CD14-positive monocyte (primary cell): ENCODE results near the gene DCLRE1C. TPM values are rescaled to one million over a fixed set of nuclear protein-coding genes. Genes with fewer than 3 reads are reported as not detected.

Source experiments
- DNase-seq, 3 donors: peaks; one replicate each; pipeline ENCODE4 v3.0.0-alpha.2; 2011 to 2022
- H2AFZ ChIP-seq: 2 replicates; pipeline ENCODE4 v1.6.0; 2012; ENCODE audit warnings: mild to moderate bottlenecking, low read depth, low read length, inconsistent platforms; ENCODE audit not compliant: insufficient read depth, poor library complexity, severe bottlenecking
- H3K27ac ChIP-seq, 2 donors: 1 replicate in 1 of 2; 2 replicates in 1 of 2; pipeline ENCODE4 v1.5.1; 2012 to 2013; ENCODE audit warnings: low read length in 2 of 2, control low read depth in 1 of 2, inconsistent platforms in 1 of 2, low read depth in 1 of 2, mild to moderate bottlenecking in 1 of 2
- H3K27me3 ChIP-seq, 2 donors: one replicate each; pipeline versions ENCODE4 v1.6.0 to v1.6.1; 2011 to 2013; ENCODE audit warnings: low read length in 2 of 2; ENCODE audit not compliant: control insufficient read depth in 2 of 2, insufficient read depth in 2 of 2
- H3K36me3 ChIP-seq, 2 donors: replicated peaks in 1 of 2; 1 replicate in 1 of 2; 2 replicates in 1 of 2; pipeline versions ENCODE4 v1.5.1 to v1.6.1; 2012 to 2013; ENCODE audit warnings: low read length in 2 of 2, control low read depth in 1 of 2, inconsistent platforms in 1 of 2, mild to moderate bottlenecking in 1 of 2; ENCODE audit not compliant: insufficient read depth in 2 of 2, control insufficient read depth in 1 of 2
- H3K4me1 ChIP-seq, 2 donors: 1 replicate in 1 of 2; 2 replicates in 1 of 2; pipeline versions ENCODE4 v1.5.1 to v1.6.1; 2012 to 2013; ENCODE audit warnings: low read length in 2 of 2, control low read depth in 1 of 2, inconsistent platforms in 1 of 2, mild to moderate bottlenecking in 1 of 2, moderate library complexity in 1 of 2; ENCODE audit not compliant: insufficient read depth in 2 of 2, control insufficient read depth in 1 of 2
- H3K4me2 ChIP-seq: replicated peaks from 2 replicates; pipeline ENCODE3; 2012; ENCODE audit warnings: low read length, moderate library complexity, mild to moderate bottlenecking; ENCODE audit not compliant: poor library complexity, severe bottlenecking; ENCODE audit errors: extremely low read depth
- H3K4me3 ChIP-seq, 3 experiments: fragments of 200-600 bp in 1 of 3; sonication (generic) in 1 of 3; replicated peaks in 1 of 3; 1 replicate in 2 of 3; 2 replicates in 1 of 3; pipeline ENCODE4 v1.5.1; 2011 to 2013; ENCODE audit warnings: low read length in 3 of 3, mild to moderate bottlenecking in 3 of 3, control low read depth in 2 of 3, low read depth in 2 of 3, inconsistent platforms in 1 of 3, moderate library complexity in 1 of 3
- H3K79me2 ChIP-seq: 2 replicates; pipeline ENCODE4 v1.6.0; 2012; ENCODE audit warnings: mild to moderate bottlenecking, control low read depth, inconsistent platforms, low read length, moderate library complexity; ENCODE audit not compliant: insufficient read depth
- H3K9ac ChIP-seq: 2 replicates; pipeline ENCODE4 v1.6.0; 2017; ENCODE audit warnings: low read length, mild to moderate bottlenecking; ENCODE audit not compliant: insufficient read depth, poor library complexity, severe bottlenecking
- H3K9me3 ChIP-seq, 2 donors: replicated peaks in 1 of 2; 1 replicate in 1 of 2; 2 replicates in 1 of 2; pipeline versions ENCODE4 v1.5.1 to v1.6.1; 2012 to 2013; ENCODE audit warnings: low read length in 2 of 2, control low read depth in 1 of 2; ENCODE audit not compliant: control insufficient read depth in 1 of 2, insufficient read depth in 1 of 2
- H4K20me1 ChIP-seq: 2 replicates; pipeline ENCODE4 v1.6.0; 2012; ENCODE audit warnings: mild to moderate bottlenecking, low read length, control low read depth, moderate library complexity; ENCODE audit not compliant: insufficient read depth
- H3K27ac Mint-ChIP-seq, 7 donors: one replicate each; pipeline ENCODE4 v1.8.0; 2020; ENCODE audit warnings: mild to moderate bottlenecking in 7 of 7, mixed read lengths in 7 of 7, moderate library complexity in 6 of 7, inconsistent platforms in 2 of 7
- H3K27me3 Mint-ChIP-seq, 3 donors: one replicate each; pipeline ENCODE4 v1.8.0; 2021 to 2022; ENCODE audit warnings: low read depth in 3 of 3, mild to moderate bottlenecking in 3 of 3, mixed read lengths in 3 of 3, moderate library complexity in 3 of 3, inconsistent platforms in 1 of 3
- H3K36me3 Mint-ChIP-seq, 2 donors: one replicate each; pipeline ENCODE4 v1.8.0; 2020; ENCODE audit warnings: mixed read lengths in 2 of 2, inconsistent platforms in 1 of 2, mild to moderate bottlenecking in 1 of 2
- H3K4me1 Mint-ChIP-seq: one replicate; pipeline ENCODE4 v1.8.0; 2020; ENCODE audit warnings: mild to moderate bottlenecking, mixed read lengths
- H3K4me3 Mint-ChIP-seq, 2 donors: one replicate each; pipeline ENCODE4 v1.8.0; 2020; ENCODE audit warnings: mild to moderate bottlenecking in 2 of 2, mixed read lengths in 2 of 2, moderate library complexity in 1 of 2
- H3K9me3 Mint-ChIP-seq, 7 donors: one replicate each; pipeline ENCODE4 v1.8.0; 2020 to 2022; ENCODE audit warnings: mixed read lengths in 7 of 7, mild to moderate bottlenecking in 6 of 7, moderate library complexity in 6 of 7, inconsistent platforms in 2 of 7
- CTCF ChIP-seq: fragments of 200-600 bp; IDR thresholded peaks from one replicate; pipeline ENCODE4 v1.8.0; 2022; ENCODE audit warnings: antibody characterized with exemption, mild to moderate bottlenecking
- WGBS: methylation state at CpG from one replicate; pipeline ENCODE4 v1.1.5; 2013; ENCODE audit warnings: missing lambda C conversion rate; ENCODE audit not compliant: insufficient coverage; 5-methylcytosine and 5-hydroxymethylcytosine counted together
- intact Hi-C, 2 donors: fragments of 100-400 bp; cut with micrococcal nuclease; formaldehyde crosslinking; loops; one replicate each; pipeline versions ENCODE4 v1.15.0 to v1.15.1; 2023
- polyA plus RNA-seq, 3 donors: library from polyadenylated mRNA; depleted of rRNA in 1 of 3; unstranded in 2 of 3; stranded (reverse) in 1 of 3; fragments of 300-500 nt in 2 of 3; fragments of >200 nt in 1 of 3; fragmentation: Illumina TruSeq in 2 of 3; gene quantifications; 1 replicate in 2 of 3; 2 replicates in 1 of 3; pipeline ENCODE4 v1.2.3, GENCODE V29; 2012 to 2021

Gene DCLRE1C
- polyA plus RNA-seq, 3 donors = 8.9 to 17.6 (median 10.9) TPM

DNA sequence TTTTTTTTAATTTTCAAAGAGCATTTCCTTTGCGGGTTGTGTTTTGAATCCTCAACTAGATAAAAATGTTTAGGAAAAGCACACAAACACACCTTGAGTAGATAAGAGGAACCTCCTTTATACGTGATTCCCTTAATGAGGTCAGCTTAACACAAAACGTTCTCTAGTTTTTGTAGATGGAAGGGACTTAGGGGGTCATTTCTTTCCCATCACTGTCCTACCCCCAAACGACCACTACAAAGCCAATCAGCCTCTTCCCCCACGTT, 74.0 kb downstream of the DCLRE1C start:
- H3K27me3 ChIP-seq = no peaks in the 10 kb centered on the region
- H3K36me3 ChIP-seq = no peaks in the 10 kb centered on the region
- TF ChIP-seq CTCF = no peak
- Mint-ChIP-seq H3K4me1 (peaks cover 50% of the 10 kb centered on the region), H3K36me3 (peaks cover 0 to 2% of the 10 kb centered on the region in 2 donors), H3K4me3 (peak overlapping the region; percentile 90 to 95), H3K27ac (peak overlapping the region in 1 of 7 donors; percentile 63), H3K27me3 (peaks cover 0 to 2% (median 0%) of the 10 kb centered on the region in 3 donors), H3K9me3 (no peaks in the 10 kb centered on the region)
- peaks cover 4% of the 10 kb centered on the region for H4K20me1 ChIP-seq
- intact Hi-C loops = loop anchor here (2.0 to 5.0 kb wide), 2 partner anchors 41 to 72 kb away; partner anchors contain the start of genes CDNF (in 2 of the 2), HSPA14 (in 2 of the 2), MSANTD7 (in 2 of the 2) and DCLRE1C (in 1 of the 2)
- H3K9me3 ChIP-seq = no peaks in the 10 kb centered on the region
- no CpG with 5 or more reads among the region's 5 CpGs for WGBS
- H3K4me3 ChIP-seq = peak overlapping the region in 1 of 3 experiments; percentile 97
- no peak overlapping the region for H3K27ac ChIP-seq
- H3K79me2 ChIP-seq = peaks cover 73% of the 10 kb centered on the region
- H3K4me2 ChIP-seq = peak overlapping the region; percentile 99
- peak overlapping the region; percentile 96 for H2AFZ ChIP-seq
- DNase-seq = no peak
- H3K4me1 ChIP-seq = peaks cover 20 to 44% of the 10 kb centered on the region in 2 donors
- no peak overlapping the region for H3K9ac ChIP-seq

- H3K27ac ChIP-seq = peak overlapping the region in 1 of 2 donors; percentile 93
- peaks cover 20 to 44% of the 10 kb centered on the region in 2 donors for H3K4me1 ChIP-seq
- peak overlapping the region; percentile 63 to 97 (median 91) for H3K4me3 ChIP-seq
- no peaks in the 10 kb centered on the region for H3K27me3 ChIP-seq
- Mint-ChIP-seq H3K27me3 (peaks cover 0 to 2% (median 0%) of the 10 kb centered on the region in 3 donors), H3K27ac (peak overlapping the region in 5 of 7 donors; percentile 62 to 86 (median 73)), H3K9me3 (no peaks in the 10 kb centered on the region), H3K4me1 (peaks cover 50% of the 10 kb centered on the region), H3K36me3 (peaks cover 0 to 2% of the 10 kb centered on the region in 2 donors), H3K4me3 (peak overlapping the region; percentile 90 to 95)
- peak overlapping the region; percentile 96 for H2AFZ ChIP-seq
- H3K9ac ChIP-seq = peak overlapping the region; percentile 88
- peak overlapping the region; percentile 99 for H3K4me2 ChIP-seq
- under 1% methylated on average over 56 of the region's 60 CpGs for WGBS
- H3K79me2 ChIP-seq = peaks cover 67% of the 10 kb centered on the region
- H4K20me1 ChIP-seq = peaks cover 4% of the 10 kb centered on the region
- no peaks in the 10 kb centered on the region for H3K9me3 ChIP-seq
- H3K36me3 ChIP-seq = no peaks in the 10 kb centered on the region
- intact Hi-C loops = loop anchor here in 1 of 2 donors (2.0 to 5.0 kb wide), 2 partner anchors 41 to 73 kb away; partner anchors contain the start of genes CDNF, DCLRE1C, HSPA14 and MSANTD7
- TF ChIP-seq CTCF = no peak
- DNase-seq = no peak
These were observed 74.6 kb downstream of the DCLRE1C start for GRCh38 chr10:14879124-14879927.
